NCI-H2171 (cell line): ENCODE measurements around the gene UNC80.

Experiments used
- DNase-seq: peaks from one replicate; lab custom pipeline; 2025; lab: John Stamatoyannopoulos, UW

UNC80 gene

GRCh38 chr2:209969692-209970091, 198.1 kb downstream of the UNC80 start:
- no peak for DNase-seq

DNA sequence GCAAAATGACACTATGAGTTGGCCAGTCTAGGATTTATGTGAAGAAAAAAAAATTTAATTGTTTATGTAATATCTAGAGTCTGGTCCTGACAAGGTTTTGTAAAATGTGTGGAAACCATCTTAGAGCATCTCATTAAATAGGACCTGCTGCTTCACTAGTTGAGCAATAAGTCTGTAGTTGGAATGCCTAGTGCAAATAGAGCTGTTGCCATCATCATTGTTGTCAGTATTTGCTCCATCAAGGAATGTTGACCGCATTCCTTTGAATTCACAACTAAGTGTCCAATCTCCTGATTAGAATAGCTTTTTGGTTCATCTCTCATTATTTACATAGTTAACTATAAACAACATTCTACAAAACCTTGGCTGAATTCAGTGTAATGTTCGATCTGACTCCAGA, 198.6 kb downstream of the UNC80 start:
- DNase-seq, result no peak

DNA sequence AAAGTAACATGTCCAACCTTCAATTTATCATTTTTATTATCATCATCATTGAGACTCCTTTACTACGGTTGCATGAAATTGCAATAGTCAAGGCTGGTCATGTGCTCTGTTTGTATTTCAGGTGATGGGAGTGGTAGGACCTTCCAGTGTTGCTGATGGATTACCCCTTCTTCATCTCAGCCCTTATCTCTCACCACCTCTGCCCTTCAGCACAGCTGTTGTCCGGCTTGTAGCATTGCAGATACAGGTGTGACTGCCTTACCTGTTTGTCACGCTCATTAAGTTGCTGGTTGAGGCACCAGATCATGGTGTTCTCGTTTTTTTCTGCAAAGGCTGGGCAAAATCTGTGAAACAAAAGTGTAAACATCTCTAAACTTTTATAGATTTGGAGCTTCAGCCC, 199.1 kb downstream of the UNC80 start:
- no peak for DNase-seq

- DNase-seq, result no peak
Measured at GRCh38 chr2:209973328-209973727, 201.7 kb downstream of the UNC80 start.

DNA sequence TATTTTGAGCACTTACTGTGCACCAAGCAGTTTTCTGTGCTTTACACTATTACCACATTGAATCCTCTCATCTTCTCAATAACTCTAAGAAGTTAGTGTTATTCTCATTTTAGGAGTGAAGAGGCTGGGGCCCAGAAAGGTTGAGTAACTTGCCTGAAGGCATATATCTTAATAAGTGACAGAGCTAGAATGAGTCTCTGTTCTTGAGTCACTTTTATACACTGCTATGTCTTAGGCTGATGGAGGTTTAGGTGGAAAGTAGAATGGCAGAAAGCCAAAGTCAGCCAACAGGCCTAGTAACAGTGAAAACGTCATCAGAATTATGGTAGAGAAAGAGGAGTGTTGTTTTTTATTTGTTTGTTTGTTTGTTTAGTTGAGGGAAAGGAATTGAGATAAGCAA, 202.9 kb downstream of the UNC80 start:
- DNase-seq, result no peak

GRCh38 chr2:209976698-209977385, 205.2 kb downstream of the UNC80 start:
- DNase-seq, result no peak

DNA sequence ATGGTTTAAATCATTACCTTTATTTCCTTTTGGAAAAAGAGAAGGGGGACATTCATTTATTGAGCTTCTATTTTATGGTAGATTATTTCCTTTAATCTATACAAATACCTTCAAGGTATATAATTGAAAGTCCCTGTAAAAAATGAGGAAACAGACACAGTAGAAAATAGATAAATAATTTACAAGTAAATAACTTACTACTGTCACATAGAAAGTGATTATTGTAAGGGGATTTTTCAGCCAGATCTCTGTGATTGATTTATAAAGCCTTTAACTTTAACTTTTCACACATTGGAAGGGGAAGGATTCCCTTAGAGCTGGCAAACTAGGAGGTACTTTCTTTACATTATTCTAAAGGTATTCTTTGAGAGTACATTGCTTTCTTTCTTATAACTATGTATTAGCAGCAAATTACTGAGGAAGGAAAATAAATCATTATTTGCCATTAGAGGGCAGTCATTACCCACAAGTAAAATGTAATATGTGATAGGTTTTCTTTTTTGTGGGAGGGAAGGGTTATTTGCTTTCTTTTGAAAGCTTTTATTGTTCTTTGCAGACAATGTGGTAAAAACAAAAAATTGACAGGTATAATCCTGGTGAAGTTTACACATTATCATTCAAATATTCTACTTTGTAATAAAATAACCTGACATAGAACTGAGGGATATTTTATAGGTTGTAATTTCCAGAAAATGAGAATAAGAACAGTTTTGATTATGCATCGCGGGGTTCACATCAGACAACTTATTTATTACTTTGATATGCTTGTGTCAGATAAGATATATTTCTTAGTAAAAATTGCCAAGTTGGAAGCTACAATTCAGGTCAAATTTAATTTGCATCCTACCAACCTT, 206.0 kb downstream of the UNC80 start:
- no peak for DNase-seq

DNA sequence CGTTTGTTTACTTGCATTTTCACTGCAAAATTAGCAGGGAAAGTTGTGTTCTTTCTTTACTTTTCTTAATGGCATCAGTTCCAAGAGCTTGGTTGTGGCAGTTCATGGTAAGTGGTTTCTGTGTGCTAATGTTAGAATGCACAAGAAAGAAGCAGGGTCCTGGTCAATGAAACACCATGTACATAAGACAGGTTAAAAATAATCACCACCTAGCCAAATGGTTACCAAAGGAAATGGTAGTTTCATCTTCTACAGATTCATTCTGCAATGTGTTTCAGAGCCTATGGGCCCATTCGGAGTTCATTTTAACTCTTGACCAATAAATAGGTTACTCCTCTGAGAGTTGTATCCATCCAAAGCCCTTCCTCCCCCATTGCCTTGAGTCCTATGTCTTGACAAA, 212.7 kb downstream of the UNC80 start:
- DNase-seq, result no peak

- no peak for DNase-seq
Measured at GRCh38 chr2:209985874-209986273, 214.2 kb downstream of the UNC80 start.

GRCh38 chr2:209986415-209986814, 214.8 kb downstream of the UNC80 start:
- DNase-seq, result no peak

- no peak for DNase-seq
Measured at GRCh38 chr2:209988010-209988409, 216.4 kb downstream of the UNC80 start.

GRCh38 chr2:209990838-209991237, 219.2 kb downstream of the UNC80 start:
- no peak for DNase-seq

DNA sequence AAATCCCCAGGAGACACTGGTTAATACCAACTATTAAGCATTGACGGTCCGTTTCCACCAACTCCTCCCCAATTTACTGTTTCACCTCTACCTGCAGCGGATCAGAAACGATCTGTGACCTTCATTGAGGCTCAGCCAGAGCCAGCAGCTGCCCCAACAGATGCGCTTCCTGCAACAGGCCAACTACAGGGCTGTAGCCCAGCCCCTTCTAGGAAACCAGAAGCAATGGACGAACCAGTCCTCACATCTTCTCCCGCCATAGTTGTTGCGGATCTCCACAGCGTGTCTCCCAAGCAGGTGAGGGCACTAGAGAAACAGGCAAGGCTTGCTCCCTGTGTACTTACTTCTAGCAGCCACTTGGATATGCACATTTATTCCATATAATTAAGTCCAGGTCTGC, 222.3 kb downstream of the UNC80 start:
- no peak for DNase-seq

DNA sequence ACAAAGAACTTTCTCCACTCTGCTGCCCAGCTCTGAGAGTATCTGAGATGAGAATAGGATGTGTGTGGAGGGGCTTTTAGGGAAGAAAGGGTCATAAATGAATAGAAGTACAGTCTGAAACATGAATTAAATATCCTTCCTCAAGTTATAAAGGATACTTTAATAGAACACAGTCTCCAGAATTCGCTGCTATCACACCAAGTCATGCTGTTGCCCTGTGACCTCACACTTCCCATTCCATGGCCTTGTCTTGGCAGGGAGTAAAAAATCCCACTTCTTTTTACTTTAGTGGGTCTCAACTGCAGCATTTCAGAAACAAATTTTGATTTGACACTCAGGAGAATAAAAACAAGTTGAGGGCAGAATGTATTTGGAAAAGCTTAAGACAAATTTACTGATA, 227.0 kb downstream of the UNC80 start:
- no peak for DNase-seq

GRCh38 chr2:210000464-210001324, 229.1 kb downstream of the UNC80 start:
- DNase-seq, result no peak

GRCh38 chr2:210002158-210003157, 230.8 kb downstream of the UNC80 start, which contains the start of gene RPE:
RPE (plus strand) TSS chr2:210002638; CDS start chr2:210002662, 24 bp downstream.
- peak; percentile 92 for DNase-seq

GRCh38 chr2:210003359-210003758, 231.7 kb downstream of the UNC80 start:
- no peak for DNase-seq

GRCh38 chr2:210004881-210005280, 233.2 kb downstream of the UNC80 start:
- no peak for DNase-seq

- no peak for DNase-seq
Measured at GRCh38 chr2:210007895-210008294, 236.3 kb downstream of the UNC80 start.

DNA sequence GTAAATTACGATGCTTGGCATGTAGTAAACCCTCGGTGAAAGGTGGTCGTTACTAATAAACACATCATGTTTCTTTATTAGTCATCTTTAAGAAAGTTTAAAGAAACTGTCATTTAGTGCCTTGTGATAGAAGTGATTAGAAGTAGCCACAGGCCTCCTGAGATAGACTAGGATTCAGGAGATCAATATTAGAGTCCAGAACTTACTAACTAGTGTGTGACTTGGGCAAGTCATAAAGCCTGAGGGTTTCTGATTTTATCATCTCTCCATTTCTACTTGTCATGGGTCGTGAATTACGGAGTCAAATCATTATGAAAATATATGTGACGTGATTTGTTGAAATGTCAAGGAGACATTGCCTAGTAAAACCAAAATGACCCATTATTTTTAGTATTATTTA, 237.5 kb downstream of the UNC80 start:
- DNase-seq, result no peak

- no peak for DNase-seq
Measured at GRCh38 chr2:210009896-210010295, 238.3 kb downstream of the UNC80 start.
